Stimulated activated naive B cell treated with anti-CD40 and anti-IgM and Interleukin-4, amounts not matched to agents 10 μg/mL and 1 μg/mL and 100 μg/mL, for 72 hours (primary cell): ENCODE data around the gene WHRN.
A peak's percentile ranks its signal among the peaks of the same experiment; 100 is the strongest.

ENCODE experiments used
- ATAC-seq, 2 donors: fragments of 150-1000 bp; cut with Tn5 transposase; replicated peaks; 2 replicates each; pipeline ENCODE4 v1.10.0; 2021; ENCODE audit warnings: moderate library complexity in 1 of 2
- DNase-seq: peaks from one replicate; pipeline ENCODE4 v3.0.0; 2021
- H3K27ac Mint-ChIP-seq: one replicate; pipeline ENCODE4 v1.8.0; 2022; ENCODE audit warnings: mild to moderate bottlenecking, mixed read lengths
- H3K27me3 Mint-ChIP-seq, 2 donors: one replicate each; pipeline ENCODE4 v1.8.0; 2022; ENCODE audit warnings: mixed read lengths in 2 of 2
- H3K36me3 Mint-ChIP-seq, 2 donors: one replicate each; pipeline ENCODE4 v1.8.0; 2022; ENCODE audit warnings: mixed read lengths in 2 of 2, mild to moderate bottlenecking in 1 of 2
- H3K4me1 Mint-ChIP-seq, 2 donors: one replicate each; pipeline ENCODE4 v1.8.0; 2022; ENCODE audit warnings: mixed read lengths in 2 of 2, mild to moderate bottlenecking in 1 of 2
- H3K4me3 Mint-ChIP-seq, 2 donors: one replicate each; pipeline ENCODE4 v1.8.0; 2022; ENCODE audit warnings: mild to moderate bottlenecking in 2 of 2, mixed read lengths in 2 of 2, moderate library complexity in 1 of 2
- H3K9me3 Mint-ChIP-seq, 2 donors: one replicate each; pipeline ENCODE4 v1.8.0; 2022; ENCODE audit warnings: mixed read lengths in 2 of 2, mild to moderate bottlenecking in 1 of 2

Gene WHRN

DNA sequence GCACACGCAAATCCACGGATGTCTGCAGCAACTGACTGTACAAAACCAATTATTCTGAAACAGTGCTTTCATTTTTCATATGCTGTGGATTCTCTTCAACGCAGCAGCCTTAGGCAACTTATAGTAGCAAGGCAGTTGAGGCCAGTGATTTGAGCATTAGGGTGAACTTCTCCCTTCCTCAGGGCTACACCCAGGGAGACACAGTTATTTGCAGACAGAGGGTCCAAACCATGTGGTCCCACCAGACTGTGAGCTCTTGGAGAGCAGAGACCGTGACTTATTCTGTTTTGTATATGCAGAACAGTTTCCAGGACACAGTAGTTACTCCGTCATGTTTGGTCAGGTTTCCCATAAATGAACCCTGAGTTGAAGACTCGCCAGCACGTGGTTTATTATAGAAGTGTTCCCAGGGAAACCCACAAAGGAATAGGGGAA, 19.0 kb upstream of the WHRN start:
- Mint-ChIP-seq H3K9me3 (no peaks in the 10 kb centered on the region), H3K27me3 (peaks cover 21 to 46% of the 10 kb centered on the region in 2 donors), H3K27ac (no peak overlapping the region), H3K4me1 (peaks cover 0 to 2% of the 10 kb centered on the region in 2 donors), H3K4me3 (no peak overlapping the region), H3K36me3 (peaks cover 0 to 1% of the 10 kb centered on the region in 2 donors)
- no peak for DNase-seq
- no peak for ATAC-seq

DNA sequence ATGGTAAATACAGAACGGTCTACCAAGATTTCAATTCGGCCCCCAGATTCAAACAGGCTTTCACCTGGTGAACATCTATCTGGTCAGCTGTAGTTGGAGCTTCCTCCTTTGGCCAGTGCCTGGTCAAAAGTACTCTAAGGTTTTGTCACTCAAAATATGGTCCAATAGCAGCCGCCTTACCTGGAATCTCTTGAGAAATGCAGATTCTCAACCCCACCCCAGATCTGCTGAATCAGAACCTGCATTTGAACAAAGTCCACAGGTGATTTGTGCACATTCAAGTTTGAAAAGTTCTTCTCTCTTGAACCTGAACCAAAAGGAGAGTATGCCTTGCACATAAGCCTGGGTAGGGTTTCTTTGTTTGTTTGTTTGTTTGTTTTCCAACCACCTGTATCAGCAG, 17.6 kb upstream of the WHRN start:
- Mint-ChIP-seq H3K4me3 (no peak overlapping the region), H3K36me3 (no peaks in the 10 kb centered on the region), H3K27ac (no peak overlapping the region), H3K9me3 (no peaks in the 10 kb centered on the region), H3K27me3 (peaks cover 17 to 42% of the 10 kb centered on the region in 2 donors), H3K4me1 (peaks cover 6 to 7% of the 10 kb centered on the region in 2 donors)
- ATAC-seq, result no peak
- DNase-seq, result no peak

DNA sequence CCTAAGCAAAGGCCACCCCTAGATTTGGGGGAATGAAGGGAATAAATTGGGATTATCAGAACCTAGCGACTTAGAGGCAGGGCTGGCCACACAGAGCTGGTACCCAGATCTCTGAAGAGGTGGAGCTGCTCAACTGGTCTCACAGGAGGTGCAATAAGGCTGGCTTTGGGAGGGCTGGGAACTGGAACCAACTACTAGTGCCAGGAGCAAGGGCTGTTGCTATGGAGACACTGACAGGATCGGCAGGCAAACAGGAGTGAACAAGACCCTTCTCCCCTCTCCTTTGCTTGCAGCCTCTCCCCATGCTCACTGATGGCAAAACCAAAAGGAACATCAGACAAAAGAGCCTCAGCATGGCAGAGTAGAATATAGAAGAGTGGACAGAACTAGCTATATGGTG, 17.0 kb upstream of the WHRN start:
- Mint-ChIP-seq H3K4me3 (no peak overlapping the region), H3K4me1 (peaks cover 6 to 7% of the 10 kb centered on the region in 2 donors), H3K27ac (no peak overlapping the region), H3K36me3 (no peaks in the 10 kb centered on the region), H3K9me3 (no peaks in the 10 kb centered on the region), H3K27me3 (peaks cover 17 to 44% of the 10 kb centered on the region in 2 donors)
- ATAC-seq (no peak), DNase-seq (no peak)

- H3K9me3 Mint-ChIP-seq, result no peaks in the 10 kb centered on the region
- H3K27me3 Mint-ChIP-seq, result peaks cover 17 to 45% of the 10 kb centered on the region in 2 donors
- no peak for ATAC-seq
Observed at GRCh38 chr9:114521846-114522245, 16.6 kb upstream of the WHRN start.

DNA sequence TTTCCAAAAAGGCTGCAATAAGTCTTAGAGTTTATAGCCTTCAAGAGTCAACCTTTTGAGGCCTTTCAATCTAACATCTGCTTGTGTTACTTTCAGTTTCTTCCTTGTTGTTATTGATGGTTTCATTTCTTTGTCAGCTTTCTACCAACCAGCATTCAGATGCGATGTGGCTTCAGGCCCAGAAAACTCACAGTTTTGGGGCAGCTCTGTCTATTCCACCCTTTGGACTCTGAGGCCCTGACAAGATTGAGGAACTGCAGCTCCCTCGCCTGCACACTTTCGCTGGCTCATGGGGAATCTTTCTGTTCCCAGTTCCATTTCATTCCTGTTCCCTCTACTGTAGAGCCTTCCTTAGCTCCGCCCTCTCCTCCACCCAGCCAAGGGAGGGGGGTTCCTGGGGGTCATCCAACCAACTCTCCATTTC, 13.3 kb upstream of the WHRN start:
- no peak overlapping the region for H3K4me3 Mint-ChIP-seq
- no peaks in the 10 kb centered on the region for H3K36me3 Mint-ChIP-seq
- DNase-seq (no peak), ATAC-seq (peak; percentile 21 to 31)
- no peaks in the 10 kb centered on the region for H3K9me3 Mint-ChIP-seq
- H3K27me3 Mint-ChIP-seq, result peaks cover 14 to 27% of the 10 kb centered on the region in 2 donors
- H3K27ac Mint-ChIP-seq, result no peak overlapping the region
- peaks cover 11 to 20% of the 10 kb centered on the region in 2 donors for H3K4me1 Mint-ChIP-seq

More at GRCh38 chr9:114521846-114522245, 16.6 kb upstream of the WHRN start:
- Mint-ChIP-seq H3K36me3 (no peaks in the 10 kb centered on the region), H3K4me1 (peaks cover 6 to 7% of the 10 kb centered on the region in 2 donors), H3K4me3 (no peak overlapping the region), H3K27ac (no peak overlapping the region)
- DNase-seq, result no peak

DNA sequence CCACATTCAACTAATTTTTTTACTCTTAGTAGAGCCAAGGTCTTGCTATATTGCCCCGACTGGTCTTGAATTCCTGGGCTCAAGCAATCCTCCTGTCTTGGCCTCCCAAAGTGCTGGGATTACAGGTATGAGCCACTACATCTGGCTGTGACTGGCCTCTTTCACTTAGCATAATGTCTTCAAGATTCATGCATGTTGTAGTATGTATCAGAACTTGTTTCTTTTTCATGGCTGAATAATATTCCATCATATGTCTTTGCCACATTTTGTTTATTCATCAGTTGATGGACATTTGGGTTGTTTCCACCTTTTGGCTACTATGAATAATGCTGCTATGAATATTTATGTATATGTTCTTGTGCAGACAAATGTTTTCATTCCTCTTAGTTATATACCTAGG, 12.8 kb upstream of the WHRN start:
- no peaks in the 10 kb centered on the region for H3K9me3 Mint-ChIP-seq
- peaks cover 16 to 24% of the 10 kb centered on the region in 2 donors for H3K4me1 Mint-ChIP-seq
- peaks cover 11 to 22% of the 10 kb centered on the region in 2 donors for H3K27me3 Mint-ChIP-seq
- ATAC-seq (no peak), DNase-seq (no peak)
- no peak overlapping the region for H3K4me3 Mint-ChIP-seq
- no peaks in the 10 kb centered on the region for H3K36me3 Mint-ChIP-seq
- H3K27ac Mint-ChIP-seq, result no peak overlapping the region

DNA sequence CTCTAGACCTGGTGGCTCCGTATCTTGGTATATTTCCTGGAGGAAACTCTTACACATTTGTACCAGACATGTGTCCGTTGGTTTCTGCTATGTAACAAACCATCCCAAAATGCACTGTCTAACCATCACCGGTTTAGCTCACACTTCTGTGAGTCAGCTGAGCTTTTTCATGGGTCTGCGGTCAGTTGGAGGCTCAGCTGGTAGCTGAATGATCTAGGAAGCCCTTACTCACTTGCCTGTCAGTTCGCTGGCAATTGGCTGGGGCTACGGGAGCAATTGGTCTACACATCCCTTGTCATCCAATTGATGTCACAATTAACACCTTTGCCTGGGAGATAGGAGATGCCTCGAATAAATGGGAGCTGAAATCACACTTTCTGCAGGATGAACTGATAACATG, 11.6 kb upstream of the WHRN start:
- Mint-ChIP-seq H3K4me1 (peaks cover 18 to 28% of the 10 kb centered on the region in 2 donors), H3K9me3 (no peaks in the 10 kb centered on the region), H3K4me3 (no peak overlapping the region), H3K27ac (no peak overlapping the region), H3K36me3 (no peaks in the 10 kb centered on the region), H3K27me3 (peaks cover 11 to 14% of the 10 kb centered on the region in 2 donors)
- DNase-seq (no peak), ATAC-seq (no peak)

- ATAC-seq (no peak), DNase-seq (no peak)
Observed at GRCh38 chr9:114515528-114515927, 10.3 kb upstream of the WHRN start.

DNA sequence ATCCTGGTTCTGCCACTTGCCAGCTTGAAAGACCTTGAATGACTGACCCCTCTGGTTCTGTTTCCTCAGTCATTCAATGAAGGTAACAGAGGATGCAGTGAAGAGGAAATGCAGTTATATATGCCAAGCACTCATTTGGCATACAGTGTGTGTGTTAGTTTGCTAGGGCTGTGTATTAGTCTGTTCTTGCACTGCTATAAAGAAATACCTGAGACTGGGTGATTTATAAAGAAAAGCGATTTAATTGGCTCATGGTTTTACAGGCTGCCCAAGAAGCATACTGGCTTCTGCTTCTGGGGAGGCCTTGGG, 8.6 kb upstream of the WHRN start:
- no peak overlapping the region for H3K4me3 Mint-ChIP-seq
- H3K36me3 Mint-ChIP-seq, result no peaks in the 10 kb centered on the region
- peaks cover 22 to 23% of the 10 kb centered on the region in 2 donors for H3K27me3 Mint-ChIP-seq
- no peaks in the 10 kb centered on the region for H3K9me3 Mint-ChIP-seq
- DNase-seq (no peak), ATAC-seq (peak in 1 of 2 donors; percentile 23)
- H3K4me1 Mint-ChIP-seq, result peaks cover 17 to 28% of the 10 kb centered on the region in 2 donors
- H3K27ac Mint-ChIP-seq, result no peak overlapping the region

More at GRCh38 chr9:114515528-114515927, 10.3 kb upstream of the WHRN start:
- no peaks in the 10 kb centered on the region for H3K36me3 Mint-ChIP-seq
- no peaks in the 10 kb centered on the region for H3K9me3 Mint-ChIP-seq
- peaks cover 18 to 19% of the 10 kb centered on the region in 2 donors for H3K27me3 Mint-ChIP-seq
- no peak overlapping the region for H3K4me3 Mint-ChIP-seq
- no peak overlapping the region for H3K27ac Mint-ChIP-seq
- H3K4me1 Mint-ChIP-seq, result peaks cover 18 to 28% of the 10 kb centered on the region in 2 donors

GRCh38 chr9:114513055-114513958, 8.0 kb upstream of the WHRN start:
- no peak overlapping the region for H3K4me3 Mint-ChIP-seq
- peaks cover 13 to 22% of the 10 kb centered on the region in 2 donors for H3K4me1 Mint-ChIP-seq

DNA sequence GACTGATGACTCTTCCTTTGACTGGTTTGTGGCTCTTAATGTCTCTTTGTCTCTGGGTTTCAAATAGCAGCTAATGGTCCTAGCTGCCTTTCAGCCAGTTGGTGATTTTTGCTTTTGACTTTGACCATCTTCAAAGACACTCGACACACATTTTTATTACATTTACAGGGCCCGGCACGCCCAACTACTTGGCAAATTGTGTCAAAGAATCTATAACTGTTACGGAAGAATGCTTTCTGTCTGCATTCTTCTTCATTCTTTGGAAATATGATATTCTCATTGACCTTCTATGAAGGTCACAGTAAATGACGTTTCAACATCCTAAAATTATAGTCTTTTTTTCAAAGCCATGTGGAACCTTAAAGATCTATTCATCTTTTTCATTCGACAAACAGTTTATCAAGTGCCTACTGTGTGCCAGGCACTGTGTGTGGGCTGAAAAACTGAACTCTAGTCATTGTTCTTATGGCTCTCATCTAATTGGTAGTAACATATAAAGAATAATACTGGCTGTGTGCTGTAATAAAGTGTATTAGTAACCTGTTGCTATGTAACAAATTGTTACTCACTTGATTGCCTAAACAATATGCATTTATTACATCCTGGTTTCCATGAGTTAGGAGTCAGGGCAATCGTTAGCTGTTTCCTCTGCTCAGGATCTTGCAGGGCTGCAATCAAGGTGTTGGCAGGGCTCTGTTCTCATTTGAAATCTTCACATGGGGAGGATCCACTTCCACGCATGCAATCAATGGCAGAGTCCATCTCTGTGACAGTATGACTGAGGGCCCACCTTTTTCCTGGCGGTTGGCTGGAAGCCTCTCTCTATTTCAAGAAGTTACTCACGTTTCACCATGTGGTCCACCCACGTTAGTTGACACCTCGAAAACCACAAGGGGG, 7.0 kb upstream of the WHRN start:
- ATAC-seq (no peak), DNase-seq (no peak)
- Mint-ChIP-seq H3K27me3 (peaks cover 21 to 23% of the 10 kb centered on the region in 2 donors), H3K4me3 (no peak overlapping the region), H3K27ac (no peak overlapping the region), H3K4me1 (peaks cover 16 to 29% of the 10 kb centered on the region in 2 donors), H3K36me3 (no peaks in the 10 kb centered on the region), H3K9me3 (no peaks in the 10 kb centered on the region)

More at GRCh38 chr9:114513055-114513958, 8.0 kb upstream of the WHRN start:
- Mint-ChIP-seq H3K27me3 (peaks cover 23 to 25% of the 10 kb centered on the region in 2 donors), H3K9me3 (no peaks in the 10 kb centered on the region), H3K27ac (no peak overlapping the region), H3K36me3 (no peaks in the 10 kb centered on the region)
- peak; percentile 31 to 55 for ATAC-seq
- DNase-seq, result no peak

DNA sequence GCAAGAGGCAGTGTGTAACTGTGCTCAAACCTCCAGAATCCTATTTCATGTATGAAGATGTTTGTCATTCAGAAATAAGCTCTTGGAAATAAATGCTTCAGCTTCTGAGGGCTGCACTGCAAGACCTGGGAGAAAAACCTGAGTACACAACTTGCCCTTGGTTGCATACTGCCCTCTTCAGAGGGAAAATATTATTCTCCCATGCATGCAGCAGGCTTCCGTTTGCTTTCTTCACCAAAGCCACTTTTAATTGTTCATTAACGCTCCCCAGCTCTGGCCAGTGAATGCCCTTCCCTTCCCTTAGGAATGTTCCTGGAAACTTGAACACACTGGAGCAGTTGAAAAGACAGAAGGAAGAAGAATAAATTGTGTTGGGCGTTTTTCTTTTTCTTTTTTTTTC, 2.5 kb upstream of the WHRN start:
- ATAC-seq, result no peak
- H3K9me3 Mint-ChIP-seq, result no peaks in the 10 kb centered on the region
- DNase-seq, result no peak

GRCh38 chr9:114506082-114506390, 763 bp upstream of the WHRN start:
- H3K27ac Mint-ChIP-seq, result peak overlapping the region; percentile 88
- peak overlapping the region; percentile 88 to 94 for H3K4me3 Mint-ChIP-seq
- peaks cover 23 to 36% of the 10 kb centered on the region in 2 donors for H3K4me1 Mint-ChIP-seq
- ATAC-seq (no peak), DNase-seq (no peak)
- H3K9me3 Mint-ChIP-seq, result no peaks in the 10 kb centered on the region
- H3K36me3 Mint-ChIP-seq, result peaks cover 0 to 1% of the 10 kb centered on the region in 2 donors
- peaks cover 9 to 10% of the 10 kb centered on the region in 2 donors for H3K27me3 Mint-ChIP-seq

More for the DNA sequence above, 2.5 kb upstream of the WHRN start:
- Mint-ChIP-seq H3K4me3 (no peak overlapping the region), H3K27ac (peak overlapping the region; percentile 20), H3K27me3 (peaks cover 15 to 21% of the 10 kb centered on the region in 2 donors), H3K4me1 (peaks cover 16 to 28% of the 10 kb centered on the region in 2 donors), H3K36me3 (no peaks in the 10 kb centered on the region)
